ENCODE data around the gene PDLIM1. TPM values are rescaled to one million over a fixed set of nuclear protein-coding genes. Genes with fewer than 3 reads are reported as not detected.

The PDLIM1 gene
- total and polyA plus RNA-seq, 10 of the 15 experiments (the other 5 are each of a cell fraction or from before 2014, with no cell fraction given): 95.7 to 714 (median 309) TPM

DNA sequence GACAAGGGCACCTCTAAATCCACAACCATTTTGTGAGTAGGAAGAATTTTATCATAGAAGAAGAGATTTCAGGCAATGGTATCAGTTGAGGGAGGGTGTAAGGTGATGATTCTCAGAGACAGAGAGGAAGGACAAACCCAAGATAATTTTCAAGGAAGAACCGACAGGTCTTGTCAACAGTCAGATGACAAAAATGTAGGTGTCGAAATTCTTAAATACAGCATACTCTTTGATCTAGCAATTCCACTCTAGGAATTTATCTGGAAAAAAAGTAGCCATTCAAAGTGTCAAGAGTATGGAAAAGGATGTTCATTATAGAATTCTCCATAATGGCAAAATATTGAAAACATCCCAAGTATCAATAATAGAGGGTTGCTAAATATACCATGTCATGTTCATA is 14.2 kb upstream of the PDLIM1 start:
- H3K36me3 ChIP-seq (ENCODE audit: control insufficient read depth in 2 of 2, insufficient read depth in 2 of 2, low read length in 1 of 2): no peaks in the 10 kb centered on the region
- no TSS peak for BruUV-seq (replicated peaks)
- no peaks in the 10 kb centered on the region for H4K20me1 ChIP-seq (ENCODE audit: control insufficient read depth, insufficient read depth)
- no peak for FAIRE-seq
- CTCF ChIA-PET: no interaction called here
- RAD21 ChIA-PET (ENCODE audit: unreplicated experiment): no interaction called here
- no peaks in the 10 kb centered on the region for H3K9me3 ChIP-seq (replicated peaks; ENCODE audit: control insufficient read depth, insufficient read depth, low read length)
- no peak for DNase-seq (ENCODE audit: low read depth, low spot score)
- POLR2A ChIA-PET: no interaction called here
- peaks cover 16% of the 10 kb centered on the region for H3K4me1 ChIP-seq (ENCODE audit: control insufficient read depth, insufficient read depth, low read length)
- 97% methylated on average over 2 of the region's 2 CpGs for WGBS (ENCODE audit: insufficient coverage, insufficient replicate concordance, low lambda C conversion rate, missing lambda C conversion rate)
- no peaks in the 10 kb centered on the region for H3K79me2 ChIP-seq (ENCODE audit: control insufficient read depth, insufficient read depth, low read length)
- no peak overlapping the region for H3K9ac ChIP-seq (ENCODE audit: control insufficient read depth, insufficient read depth, low read length)
- no peak overlapping the region for H2AFZ ChIP-seq (ENCODE audit: control insufficient read depth, low read depth, low read length)
- no peak for TF ChIP-seq SMAD1 (IDR thresholded peaks at IDR 0.05; ENCODE audit: low read depth, partially characterized antibody)
- no peak overlapping the region for H3K4me3 ChIP-seq
- ATAC-seq: no peak
- no peak overlapping the region for H3K27ac ChIP-seq (ENCODE audit: control insufficient read depth, insufficient read depth)
- SMC1A ChIA-PET (ENCODE audit: uncharacterized antibody, unreplicated experiment): interaction anchor here (2.0 kb wide), 1 partner anchor 9 kb away, joined by 5 read pairs; no protein-coding TSS in a partner anchor
- no peaks in the 10 kb centered on the region for H3K27me3 ChIP-seq (replicated peaks in 1 of 2; ENCODE audit: control insufficient read depth in 2 of 2, insufficient read depth in 2 of 2, low read length in 1 of 2)
- no peak overlapping the region for H3K4me2 ChIP-seq (ENCODE audit: control insufficient read depth, insufficient read depth)
- in situ Hi-C loops (cut with MboI) (no loop called here), intact Hi-C loops (cut with micrococcal nuclease; ENCODE audit: unreplicated experiment) (no loop called here)

DNA sequence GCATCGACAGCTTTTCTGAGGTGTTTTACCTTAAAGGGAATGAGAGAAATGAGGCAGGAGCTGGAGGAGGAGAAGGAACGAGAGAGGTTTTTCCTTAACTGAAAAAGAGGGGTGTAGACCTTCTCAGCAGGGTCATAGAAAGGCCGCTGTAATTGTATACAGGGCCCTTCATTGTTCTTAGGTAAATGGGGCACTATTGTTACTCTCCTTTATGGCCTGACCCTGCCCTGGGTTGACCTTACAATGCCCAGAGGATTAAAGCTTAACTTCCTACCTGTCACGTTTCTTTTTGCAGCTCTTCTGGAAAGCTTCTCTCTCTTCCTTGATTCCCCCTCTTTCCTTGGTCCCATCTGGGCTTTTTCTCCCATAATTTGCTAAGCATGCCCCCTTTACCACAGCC is 13.7 kb upstream of the PDLIM1 start:
- TF ChIP-seq, protein P1, sequence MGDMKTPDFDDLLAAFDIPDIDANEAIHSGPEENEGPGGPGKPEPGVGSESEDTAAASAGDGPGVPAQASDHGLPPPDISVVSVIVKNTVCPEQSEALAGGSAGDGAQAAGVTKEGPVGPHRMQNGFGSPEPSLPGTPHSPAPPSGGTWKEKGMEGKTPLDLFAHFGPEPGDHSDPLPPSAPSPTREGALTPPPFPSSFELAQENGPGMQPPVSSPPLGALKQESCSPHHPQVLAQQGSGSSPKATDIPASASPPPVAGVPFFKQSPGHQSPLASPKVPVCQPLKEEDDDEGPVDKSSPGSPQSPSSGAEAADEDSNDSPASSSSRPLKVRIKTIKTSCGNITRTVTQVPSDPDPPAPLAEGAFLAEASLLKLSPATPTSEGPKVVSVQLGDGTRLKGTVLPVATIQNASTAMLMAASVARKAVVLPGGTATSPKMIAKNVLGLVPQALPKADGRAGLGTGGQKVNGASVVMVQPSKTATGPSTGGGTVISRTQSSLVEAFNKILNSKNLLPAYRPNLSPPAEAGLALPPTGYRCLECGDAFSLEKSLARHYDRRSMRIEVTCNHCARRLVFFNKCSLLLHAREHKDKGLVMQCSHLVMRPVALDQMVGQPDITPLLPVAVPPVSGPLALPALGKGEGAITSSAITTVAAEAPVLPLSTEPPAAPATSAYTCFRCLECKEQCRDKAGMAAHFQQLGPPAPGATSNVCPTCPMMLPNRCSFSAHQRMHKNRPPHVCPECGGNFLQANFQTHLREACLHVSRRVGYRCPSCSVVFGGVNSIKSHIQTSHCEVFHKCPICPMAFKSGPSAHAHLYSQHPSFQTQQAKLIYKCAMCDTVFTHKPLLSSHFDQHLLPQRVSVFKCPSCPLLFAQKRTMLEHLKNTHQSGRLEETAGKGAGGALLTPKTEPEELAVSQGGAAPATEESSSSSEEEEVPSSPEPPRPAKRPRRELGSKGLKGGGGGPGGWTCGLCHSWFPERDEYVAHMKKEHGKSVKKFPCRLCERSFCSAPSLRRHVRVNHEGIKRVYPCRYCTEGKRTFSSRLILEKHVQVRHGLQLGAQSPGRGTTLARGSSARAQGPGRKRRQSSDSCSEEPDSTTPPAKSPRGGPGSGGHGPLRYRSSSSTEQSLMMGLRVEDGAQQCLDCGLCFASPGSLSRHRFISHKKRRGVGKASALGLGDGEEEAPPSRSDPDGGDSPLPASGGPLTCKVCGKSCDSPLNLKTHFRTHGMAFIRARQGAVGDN (IDR thresholded peaks at IDR 0.05): no peak
- TF ChIP-seq CREB1 (IDR thresholded peaks at IDR 0.05; ENCODE audit: low read depth) (no peak), IKZF1 (conservative IDR thresholded peaks at IDR 0.05) (no peak), ETV6 (conservative IDR thresholded peaks at IDR 0.05 in 1 of 2, IDR thresholded peaks at IDR 0.05 in 1 of 2; ENCODE audit: borderline replicate concordance in 1 of 2, low read depth in 1 of 2) (no peak), TBL1XR1 (IDR thresholded peaks at IDR 0.05; ENCODE audit: low read depth, low read length) (no peak), ATF7 (IDR thresholded peaks at IDR 0.05; ENCODE audit: low read depth) (no peak), EGR1 (IDR thresholded peaks at IDR 0.05; ENCODE audit: borderline replicate concordance in 1 of 2, low read depth in 2 of 2, low read length in 2 of 2) (no peak), POU2F2 (IDR thresholded peaks at IDR 0.05; ENCODE audit: borderline replicate concordance, low read depth, low read length) (no peak), WRNIP1 (IDR thresholded peaks at IDR 0.05; ENCODE audit: borderline replicate concordance, low read depth, low read length) (no peak), STAT3 (IDR thresholded peaks at IDR 0.05; ENCODE audit: low read depth, low read length) (no peak), JUND (IDR thresholded peaks at IDR 0.05; ENCODE audit: low read depth, low read length) (no peak), NR2C2 (IDR thresholded peaks at IDR 0.05; ENCODE audit: borderline replicate concordance, control insufficient read depth, insufficient read length, low read depth) (no peak), SRF (IDR thresholded peaks at IDR 0.05; ENCODE audit: low read depth in 2 of 2, low read length in 2 of 2) (no peak)
- H2AFZ ChIP-seq (ENCODE audit: control insufficient read depth, low read depth, low read length): no peak overlapping the region
- H3K79me2 ChIP-seq (ENCODE audit: control insufficient read depth, insufficient read depth, low read length): no peaks in the 10 kb centered on the region
- no peak overlapping the region for H3K27ac ChIP-seq (ENCODE audit: control insufficient read depth, insufficient read depth)
- no peaks in the 10 kb centered on the region for H3K9me3 ChIP-seq (replicated peaks; ENCODE audit: control insufficient read depth, insufficient read depth, low read length)
- ChIA-PET POLR2A (no interaction called here), RAD21 (ENCODE audit: unreplicated experiment) (no interaction called here), CTCF (interaction anchor here (0.8 kb wide), 1 partner anchor 56 kb away, joined by 3 read pairs; no protein-coding TSS in a partner anchor), SMC1A (ENCODE audit: uncharacterized antibody, unreplicated experiment) (interaction anchor here (2.0 kb wide), 1 partner anchor 9 kb away, joined by 5 read pairs; no protein-coding TSS in a partner anchor)
- peaks cover 13% of the 10 kb centered on the region for H3K4me1 ChIP-seq (ENCODE audit: control insufficient read depth, insufficient read depth, low read length)
- no peak overlapping the region for H3K4me2 ChIP-seq (ENCODE audit: control insufficient read depth, insufficient read depth)
- no peak overlapping the region for H3K9ac ChIP-seq (ENCODE audit: control insufficient read depth, insufficient read depth, low read length)
- intact Hi-C loops (cut with micrococcal nuclease; ENCODE audit: unreplicated experiment) (no loop called here), in situ Hi-C loops (cut with MboI) (no loop called here)
- no peaks in the 10 kb centered on the region for H4K20me1 ChIP-seq (ENCODE audit: control insufficient read depth, insufficient read depth)
- H3K36me3 ChIP-seq (ENCODE audit: control insufficient read depth in 2 of 2, insufficient read depth in 2 of 2, low read length in 1 of 2): no peaks in the 10 kb centered on the region
- FAIRE-seq: no peak
- WGBS (ENCODE audit: insufficient coverage, insufficient replicate concordance, low lambda C conversion rate, missing lambda C conversion rate): 58% methylated on average over 4 of the region's 4 CpGs
- no peak overlapping the region for H3K4me3 ChIP-seq
- H3K27me3 ChIP-seq (replicated peaks in 1 of 2; ENCODE audit: control insufficient read depth in 2 of 2, insufficient read depth in 2 of 2, low read length in 1 of 2): no peaks in the 10 kb centered on the region
- BruUV-seq (replicated peaks): no TSS peak
- ATAC-seq: no peak
- DNase-seq (ENCODE audit: low read depth, low spot score): no peak

Data from GM12878 (cell line).